ENCODE results near the gene NR4A1. TPM values are rescaled to one million over a fixed set of nuclear protein-coding genes. Genes with fewer than 3 reads are reported as not detected.
A peak's percentile ranks its signal among the peaks of the same experiment; 100 is the strongest.

Gene NR4A1
- polyA plus RNA-seq, 1 donor (not counting 4 experiments of a cell fraction or from before 2014, with no cell fraction given), result 3.9 TPM

- Histone ChIP-seq H3K4me2 (ENCODE audit: control insufficient read depth, extremely low read depth, insufficient read depth, low read depth, low read length) (peak overlapping the region; percentile 97), H2AFZ (ENCODE audit: control insufficient read depth, low read length) (peak overlapping the region; percentile 83), H3K4me1 (ENCODE audit: control insufficient read depth, extremely low read depth, insufficient read depth, low read length) (peaks cover 20% of the 10 kb centered on the region), H4K20me1 (ENCODE audit: control insufficient read depth, extremely low read depth, insufficient read depth, low read length) (no peaks in the 10 kb centered on the region), H3K9me3 (ENCODE audit: control insufficient read depth, low read depth, low read length) (no peaks in the 10 kb centered on the region), H3K9me1 (ENCODE audit: control insufficient read depth, extremely low read depth, insufficient read depth, low read length) (no peaks in the 10 kb centered on the region), H3K27ac (ENCODE audit: control insufficient read depth, insufficient read depth, low read length) (peak overlapping the region; percentile 31), H3K79me2 (ENCODE audit: control insufficient read depth, insufficient read depth, low read length) (no peaks in the 10 kb centered on the region), H3K36me3 (ENCODE audit: control insufficient read depth in 2 of 2, extremely low read depth in 1 of 2, insufficient read depth in 2 of 2, low read length in 2 of 2) (no peaks in the 10 kb centered on the region), H3K27me3 (ENCODE audit: control insufficient read depth, extremely low read depth, insufficient read depth, low read length) (peaks cover 13% of the 10 kb centered on the region), H3K9ac (ENCODE audit: control insufficient read depth, extremely low read depth, insufficient read depth, low read length) (peak overlapping the region; percentile 46), H3K4me3 (ENCODE audit: control insufficient read depth in 2 of 3, extremely low read depth in 1 of 3, insufficient read depth in 2 of 3, low read depth in 1 of 3, low read length in 3 of 3) (peak overlapping the region; percentile 0 to 51 (median 41))
- FAIRE-seq, result peak; percentile 26
- TF ChIP-seq, protein P1, sequence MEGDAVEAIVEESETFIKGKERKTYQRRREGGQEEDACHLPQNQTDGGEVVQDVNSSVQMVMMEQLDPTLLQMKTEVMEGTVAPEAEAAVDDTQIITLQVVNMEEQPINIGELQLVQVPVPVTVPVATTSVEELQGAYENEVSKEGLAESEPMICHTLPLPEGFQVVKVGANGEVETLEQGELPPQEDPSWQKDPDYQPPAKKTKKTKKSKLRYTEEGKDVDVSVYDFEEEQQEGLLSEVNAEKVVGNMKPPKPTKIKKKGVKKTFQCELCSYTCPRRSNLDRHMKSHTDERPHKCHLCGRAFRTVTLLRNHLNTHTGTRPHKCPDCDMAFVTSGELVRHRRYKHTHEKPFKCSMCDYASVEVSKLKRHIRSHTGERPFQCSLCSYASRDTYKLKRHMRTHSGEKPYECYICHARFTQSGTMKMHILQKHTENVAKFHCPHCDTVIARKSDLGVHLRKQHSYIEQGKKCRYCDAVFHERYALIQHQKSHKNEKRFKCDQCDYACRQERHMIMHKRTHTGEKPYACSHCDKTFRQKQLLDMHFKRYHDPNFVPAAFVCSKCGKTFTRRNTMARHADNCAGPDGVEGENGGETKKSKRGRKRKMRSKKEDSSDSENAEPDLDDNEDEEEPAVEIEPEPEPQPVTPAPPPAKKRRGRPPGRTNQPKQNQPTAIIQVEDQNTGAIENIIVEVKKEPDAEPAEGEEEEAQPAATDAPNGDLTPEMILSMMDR (optimal IDR thresholded peaks at IDR 0.05 in 1 of 3, IDR thresholded peaks at IDR 0.05 in 1 of 3, conservative IDR thresholded peaks at IDR 0.05 in 1 of 3; ENCODE audit: extremely low read depth in 1 of 3, insufficient read depth in 2 of 3, low read length in 3 of 3), result no peak
- no peak for TF ChIP-seq EZH2 (IDR thresholded peaks at IDR 0.05; ENCODE audit: low read length)
- dilution Hi-C loops (cut with MboI; ENCODE audit: extremely low pct_ligation_motif_present, low sequenced_read_pairs), result no loop called here
- DNase-seq (ENCODE audit: low read depth, low spot score), result no peak
Observed at GRCh38 chr12:52032446-52032803, 18.8 kb upstream of the NR4A1 start.

- H3K27ac ChIP-seq (ENCODE audit: control insufficient read depth, insufficient read depth, low read length), result peak overlapping the region; percentile 78
- FAIRE-seq, result peak; percentile 73
Observed at GRCh38 chr12:52032804-52033445, 18.3 kb upstream of the NR4A1 start.

More at GRCh38 chr12:52032804-52033445, 18.3 kb upstream of the NR4A1 start:
- peaks cover 22% of the 10 kb centered on the region for H3K4me1 ChIP-seq (ENCODE audit: control insufficient read depth, extremely low read depth, insufficient read depth, low read length)
- peak overlapping the region; percentile 19 to 66 (median 41) for H3K4me3 ChIP-seq (ENCODE audit: control insufficient read depth in 2 of 3, extremely low read depth in 1 of 3, insufficient read depth in 2 of 3, low read depth in 1 of 3, low read length in 3 of 3)
- no peak for DNase-seq (ENCODE audit: low read depth, low spot score)
- no peaks in the 10 kb centered on the region for H3K36me3 ChIP-seq (ENCODE audit: control insufficient read depth in 2 of 2, extremely low read depth in 1 of 2, insufficient read depth in 2 of 2, low read length in 2 of 2)
- dilution Hi-C loops (cut with MboI; ENCODE audit: extremely low pct_ligation_motif_present, low sequenced_read_pairs), result no loop called here
- H3K27me3 ChIP-seq (ENCODE audit: control insufficient read depth, extremely low read depth, insufficient read depth, low read length), result peaks cover 13% of the 10 kb centered on the region
- no peaks in the 10 kb centered on the region for H3K79me2 ChIP-seq (ENCODE audit: control insufficient read depth, insufficient read depth, low read length)
- peak overlapping the region; percentile 83 for H2AFZ ChIP-seq (ENCODE audit: control insufficient read depth, low read length)
- peak overlapping the region; percentile 80 for H3K9ac ChIP-seq (ENCODE audit: control insufficient read depth, extremely low read depth, insufficient read depth, low read length)
- TF ChIP-seq, protein P1 (optimal IDR thresholded peaks at IDR 0.05 in 1 of 3, IDR thresholded peaks at IDR 0.05 in 1 of 3, conservative IDR thresholded peaks at IDR 0.05 in 1 of 3; ENCODE audit: extremely low read depth in 1 of 3, insufficient read depth in 2 of 3, low read length in 3 of 3), result no peak
- TF ChIP-seq EZH2 (IDR thresholded peaks at IDR 0.05; ENCODE audit: low read length), result no peak
- no peaks in the 10 kb centered on the region for H4K20me1 ChIP-seq (ENCODE audit: control insufficient read depth, extremely low read depth, insufficient read depth, low read length)
- no peaks in the 10 kb centered on the region for H3K9me3 ChIP-seq (ENCODE audit: control insufficient read depth, low read depth, low read length)
- peak overlapping the region; percentile 97 for H3K4me2 ChIP-seq (ENCODE audit: control insufficient read depth, extremely low read depth, insufficient read depth, low read depth, low read length)
- H3K9me1 ChIP-seq (ENCODE audit: control insufficient read depth, extremely low read depth, insufficient read depth, low read length), result no peaks in the 10 kb centered on the region

All from keratinocyte (primary cell).